ENCODE data around the gene WWOX.

The WWOX gene

GRCh38 chr16:78372277-78372676 is 272.8 kb downstream of the WWOX start:
- 50% methylated on average over 1 of the region's 3 CpGs; no CpG with 5 or more reads in 1 of the 2 experiments for WGBS, 2 experiments (ENCODE audit: insufficient coverage in 2 of 2)
- H3K27ac ChIP-seq (ENCODE audit: low read depth, low read length, severe bottlenecking): no peak overlapping the region
- peaks cover 4% of the 10 kb centered on the region for H3K4me1 ChIP-seq (ENCODE audit: control insufficient read depth, insufficient read depth, low read length, poor library complexity, severe bottlenecking)
- H3K36me3 ChIP-seq (ENCODE audit: control insufficient read depth, insufficient read depth, low read length): no peaks in the 10 kb centered on the region
- no peaks in the 10 kb centered on the region for H3K9me3 ChIP-seq (ENCODE audit: control insufficient read depth, low read length)
- no peak overlapping the region for H3K4me3 ChIP-seq (ENCODE audit: extremely low read depth, insufficient read depth, low read length, poor library complexity, severe bottlenecking)

GRCh38 chr16:78375055-78375679 is 275.7 kb downstream of the WWOX start:
- Histone ChIP-seq H3K4me3 (ENCODE audit: extremely low read depth, insufficient read depth, low read length, poor library complexity, severe bottlenecking) (no peak overlapping the region), H3K36me3 (ENCODE audit: control insufficient read depth, insufficient read depth, low read length) (no peaks in the 10 kb centered on the region), H3K27ac (ENCODE audit: low read depth, low read length, severe bottlenecking) (no peak overlapping the region), H3K4me1 (ENCODE audit: control insufficient read depth, insufficient read depth, low read length, poor library complexity, severe bottlenecking) (no peaks in the 10 kb centered on the region), H3K9me3 (ENCODE audit: control insufficient read depth, low read length) (no peaks in the 10 kb centered on the region)
- 88 to 94% methylated on average over 14 of the region's 15 CpGs for WGBS, 2 experiments (ENCODE audit: insufficient coverage in 2 of 2)

- no peak overlapping the region for H3K4me3 ChIP-seq (ENCODE audit: extremely low read depth, insufficient read depth, low read length, poor library complexity, severe bottlenecking)
- WGBS, 2 experiments (ENCODE audit: insufficient coverage in 2 of 2): no CpG with 5 or more reads among the region's 4 CpGs
- peak overlapping the region; percentile 18 for H3K27ac ChIP-seq (ENCODE audit: low read depth, low read length, severe bottlenecking)
- no peaks in the 10 kb centered on the region for H3K36me3 ChIP-seq (ENCODE audit: control insufficient read depth, insufficient read depth, low read length)
- no peaks in the 10 kb centered on the region for H3K4me1 ChIP-seq (ENCODE audit: control insufficient read depth, insufficient read depth, low read length, poor library complexity, severe bottlenecking)
- no peaks in the 10 kb centered on the region for H3K9me3 ChIP-seq (ENCODE audit: control insufficient read depth, low read length)
Observed at GRCh38 chr16:78376452-78376851, 277.0 kb downstream of the WWOX start.

GRCh38 chr16:78377312-78377711 is 277.9 kb downstream of the WWOX start:
- Histone ChIP-seq H3K27ac (ENCODE audit: low read depth, low read length, severe bottlenecking) (no peak overlapping the region), H3K4me3 (ENCODE audit: extremely low read depth, insufficient read depth, low read length, poor library complexity, severe bottlenecking) (no peak overlapping the region), H3K4me1 (ENCODE audit: control insufficient read depth, insufficient read depth, low read length, poor library complexity, severe bottlenecking) (no peaks in the 10 kb centered on the region), H3K9me3 (ENCODE audit: control insufficient read depth, low read length) (no peaks in the 10 kb centered on the region), H3K36me3 (ENCODE audit: control insufficient read depth, insufficient read depth, low read length) (no peaks in the 10 kb centered on the region)
- 94% methylated on average over 2 of the region's 4 CpGs; no CpG with 5 or more reads in 1 of the 2 experiments for WGBS, 2 experiments (ENCODE audit: insufficient coverage in 2 of 2)

GRCh38 chr16:78381060-78381459 is 281.6 kb downstream of the WWOX start:
- Histone ChIP-seq H3K4me3 (ENCODE audit: extremely low read depth, insufficient read depth, low read length, poor library complexity, severe bottlenecking) (no peak overlapping the region), H3K4me1 (ENCODE audit: control insufficient read depth, insufficient read depth, low read length, poor library complexity, severe bottlenecking) (no peaks in the 10 kb centered on the region), H3K27ac (ENCODE audit: low read depth, low read length, severe bottlenecking) (no peak overlapping the region), H3K36me3 (ENCODE audit: control insufficient read depth, insufficient read depth, low read length) (no peaks in the 10 kb centered on the region), H3K9me3 (ENCODE audit: control insufficient read depth, low read length) (no peaks in the 10 kb centered on the region)
- WGBS, 2 experiments (ENCODE audit: insufficient coverage in 2 of 2): no CpG with 5 or more reads among the region's 1 CpG

GRCh38 chr16:78383118-78383517 is 283.7 kb downstream of the WWOX start:
- H3K9me3 ChIP-seq (ENCODE audit: control insufficient read depth, low read length): no peaks in the 10 kb centered on the region
- H3K4me3 ChIP-seq (ENCODE audit: extremely low read depth, insufficient read depth, low read length, poor library complexity, severe bottlenecking): no peak overlapping the region
- 100% methylated on average over 1 of the region's 2 CpGs for WGBS, 2 experiments (ENCODE audit: insufficient coverage in 2 of 2)

GRCh38 chr16:78385086-78385805 is 285.8 kb downstream of the WWOX start:
- Histone ChIP-seq H3K36me3 (ENCODE audit: control insufficient read depth, insufficient read depth, low read length) (no peaks in the 10 kb centered on the region), H3K4me1 (ENCODE audit: control insufficient read depth, insufficient read depth, low read length, poor library complexity, severe bottlenecking) (no peaks in the 10 kb centered on the region), H3K9me3 (ENCODE audit: control insufficient read depth, low read length) (no peaks in the 10 kb centered on the region), H3K4me3 (ENCODE audit: extremely low read depth, insufficient read depth, low read length, poor library complexity, severe bottlenecking) (no peak overlapping the region), H3K27ac (ENCODE audit: low read depth, low read length, severe bottlenecking) (no peak overlapping the region)
- 63 to 67% methylated on average over 2 of the region's 7 CpGs for WGBS, 2 experiments (ENCODE audit: insufficient coverage in 2 of 2)

More at GRCh38 chr16:78383118-78383517, 283.7 kb downstream of the WWOX start:
- no peak overlapping the region for H3K27ac ChIP-seq (ENCODE audit: low read depth, low read length, severe bottlenecking)
- H3K36me3 ChIP-seq (ENCODE audit: control insufficient read depth, insufficient read depth, low read length): no peaks in the 10 kb centered on the region
- H3K4me1 ChIP-seq (ENCODE audit: control insufficient read depth, insufficient read depth, low read length, poor library complexity, severe bottlenecking): no peaks in the 10 kb centered on the region

GRCh38 chr16:78386557-78387324 is 287.3 kb downstream of the WWOX start:
- Histone ChIP-seq H3K4me3 (ENCODE audit: extremely low read depth, insufficient read depth, low read length, poor library complexity, severe bottlenecking) (no peak overlapping the region), H3K4me1 (ENCODE audit: control insufficient read depth, insufficient read depth, low read length, poor library complexity, severe bottlenecking) (no peaks in the 10 kb centered on the region), H3K27ac (ENCODE audit: low read depth, low read length, severe bottlenecking) (no peak overlapping the region), H3K36me3 (ENCODE audit: control insufficient read depth, insufficient read depth, low read length) (no peaks in the 10 kb centered on the region), H3K9me3 (ENCODE audit: control insufficient read depth, low read length) (peaks cover 2% of the 10 kb centered on the region)
- 90 to 93% methylated on average over 5 to 6 of the region's 15 CpGs for WGBS, 2 experiments (ENCODE audit: insufficient coverage in 2 of 2)

- Histone ChIP-seq H3K36me3 (ENCODE audit: control insufficient read depth, insufficient read depth, low read length) (no peaks in the 10 kb centered on the region), H3K27ac (ENCODE audit: low read depth, low read length, severe bottlenecking) (no peak overlapping the region), H3K4me3 (ENCODE audit: extremely low read depth, insufficient read depth, low read length, poor library complexity, severe bottlenecking) (no peak overlapping the region), H3K9me3 (ENCODE audit: control insufficient read depth, low read length) (peaks cover 10% of the 10 kb centered on the region), H3K4me1 (ENCODE audit: control insufficient read depth, insufficient read depth, low read length, poor library complexity, severe bottlenecking) (no peaks in the 10 kb centered on the region)
- WGBS, 2 experiments (ENCODE audit: insufficient coverage in 2 of 2): 80 to 89% methylated on average over 7 of the region's 8 CpGs
Observed at GRCh38 chr16:78389009-78389498, 289.6 kb downstream of the WWOX start.

GRCh38 chr16:78390092-78390491 is 290.6 kb downstream of the WWOX start:
- WGBS, 2 experiments (ENCODE audit: insufficient coverage in 2 of 2): 96 to 100% methylated on average over 2 to 3 of the region's 4 CpGs
- no peak overlapping the region for H3K4me3 ChIP-seq (ENCODE audit: extremely low read depth, insufficient read depth, low read length, poor library complexity, severe bottlenecking)
- no peak overlapping the region for H3K27ac ChIP-seq (ENCODE audit: low read depth, low read length, severe bottlenecking)
- H3K9me3 ChIP-seq (ENCODE audit: control insufficient read depth, low read length): peaks cover 10% of the 10 kb centered on the region
- H3K4me1 ChIP-seq (ENCODE audit: control insufficient read depth, insufficient read depth, low read length, poor library complexity, severe bottlenecking): no peaks in the 10 kb centered on the region
- no peaks in the 10 kb centered on the region for H3K36me3 ChIP-seq (ENCODE audit: control insufficient read depth, insufficient read depth, low read length)
